ENCODE measurements around the gene KCNIP4.
"Not testable (repeated sequence)": the region's sequence is repeated elsewhere in the genome, so short reads cannot be mapped to it uniquely, and the experiment has no call there.

The KCNIP4 gene

DNA sequence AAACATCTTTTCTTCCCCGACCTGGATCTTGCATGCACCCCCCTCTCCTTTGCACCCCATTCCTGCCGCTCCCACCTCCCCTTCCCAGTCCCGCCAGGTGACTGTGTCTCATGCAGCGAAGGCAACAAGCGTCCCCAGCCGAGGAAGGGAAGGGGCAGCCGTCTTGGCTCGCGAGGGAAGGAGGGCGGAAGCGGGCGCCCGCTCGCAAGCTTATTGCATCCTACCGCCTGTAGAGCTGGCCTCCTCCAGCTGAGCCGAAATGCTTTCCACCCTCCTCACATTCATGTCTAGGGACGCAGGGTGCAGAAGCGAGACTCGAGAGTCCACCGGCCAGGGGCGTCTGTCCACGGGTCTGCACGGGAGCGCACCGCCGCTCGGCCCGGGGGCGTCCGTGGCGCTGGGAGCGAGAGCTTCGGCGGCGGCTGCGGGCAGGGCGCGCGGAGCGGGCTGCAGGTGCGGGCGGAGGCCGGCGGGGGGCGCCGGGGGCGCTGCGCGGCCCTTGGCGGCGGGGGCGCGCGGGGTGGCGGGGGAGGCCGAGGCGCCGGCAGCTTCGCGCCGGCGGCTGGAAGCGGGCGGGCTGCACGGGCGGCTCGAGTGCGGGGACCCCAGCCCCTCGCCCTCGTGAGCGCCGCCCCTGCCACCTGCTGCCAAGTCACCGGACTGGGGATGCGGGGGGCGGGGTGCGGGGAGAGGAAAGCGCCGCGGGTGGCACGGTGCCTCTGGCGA lies at the start of gene KCNIP4:
Gene KCNIP4 (minus strand): TSS at position 426 of the 726 bp plus-strand sequence.
- DNase-seq (ENCODE audit: low read depth) = no peak

DNA sequence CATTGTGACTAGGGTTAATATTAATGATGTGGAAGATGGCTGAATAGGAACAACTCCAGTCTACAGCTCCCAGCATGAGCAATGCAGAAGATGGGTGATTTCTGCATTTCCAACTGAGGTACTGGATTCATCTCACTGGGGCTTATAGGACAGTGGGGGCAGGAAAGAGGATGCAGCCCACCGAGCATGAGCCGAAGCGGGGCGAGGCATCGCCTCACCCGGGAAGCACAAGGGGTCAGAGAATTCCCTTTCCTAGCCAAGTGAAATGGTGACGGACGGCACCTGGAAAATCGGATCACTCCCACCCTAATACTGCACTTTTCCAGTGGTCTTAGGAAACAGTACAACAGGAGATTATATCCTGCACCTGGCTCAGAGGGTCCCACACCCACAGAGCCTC lies 48.0 kb upstream of the KCNIP4 start:
- not testable (repeated sequence) for DNase-seq (ENCODE audit: low read depth)

DNA sequence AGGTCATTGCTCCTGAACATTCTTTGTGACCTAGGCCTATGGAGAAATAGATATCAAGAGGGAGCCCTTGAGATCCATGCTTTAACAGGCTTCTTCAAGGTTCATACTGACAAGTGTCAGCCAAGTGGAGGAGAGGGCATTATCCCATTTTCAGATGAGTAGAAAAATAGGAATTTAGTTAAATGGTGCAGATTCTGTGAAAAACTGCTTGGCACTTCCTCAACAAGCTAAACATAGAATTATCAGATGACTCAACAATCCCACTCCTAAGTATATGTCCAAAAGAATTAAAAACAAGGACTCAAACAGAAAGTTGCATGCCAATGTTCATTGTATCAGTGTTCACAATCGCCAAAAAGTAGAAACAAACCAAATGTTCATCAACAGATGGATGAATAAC lies 43.8 kb upstream of the KCNIP4 start:
- no peak for DNase-seq (ENCODE audit: low read depth)

DNA sequence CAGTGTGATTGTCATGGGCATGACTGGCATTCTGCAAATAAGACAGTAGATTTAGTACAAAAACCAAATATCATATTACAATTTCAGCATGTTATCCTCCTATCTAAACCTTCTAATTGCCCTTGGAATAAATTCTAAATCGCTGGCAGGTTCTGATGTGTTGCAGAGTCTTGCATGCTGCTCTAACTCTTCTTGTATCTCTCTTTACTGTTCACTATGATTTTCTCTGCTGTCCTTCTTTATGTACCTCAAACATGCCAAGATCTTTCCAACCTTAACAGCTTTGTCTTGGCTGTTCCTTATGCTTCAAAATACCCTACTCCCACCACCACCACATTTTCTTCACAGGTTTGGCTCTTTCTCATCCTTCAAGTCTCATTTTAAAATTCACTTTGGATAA lies 43.0 kb upstream of the KCNIP4 start:
- DNase-seq (ENCODE audit: low read depth) = no peak

DNA sequence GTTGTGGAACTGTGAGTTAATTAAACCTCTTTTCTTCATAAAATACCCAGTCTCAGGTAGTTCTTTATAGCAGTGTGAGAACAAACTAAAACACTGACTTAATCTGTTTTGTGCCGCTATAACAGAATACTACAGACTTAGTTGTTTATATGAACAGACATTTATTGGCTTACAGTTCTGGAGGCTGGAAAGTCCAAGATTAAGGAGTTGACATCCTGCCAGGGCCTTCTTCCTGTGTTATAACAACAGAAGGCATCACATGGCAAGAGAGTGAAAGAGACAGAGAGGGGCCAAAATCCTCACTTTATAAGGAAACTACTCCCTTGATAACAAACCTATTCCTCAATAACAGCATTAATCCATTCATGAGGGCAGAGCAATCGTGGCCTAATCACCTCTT lies 42.5 kb upstream of the KCNIP4 start:
- no peak for DNase-seq (ENCODE audit: low read depth)

DNA sequence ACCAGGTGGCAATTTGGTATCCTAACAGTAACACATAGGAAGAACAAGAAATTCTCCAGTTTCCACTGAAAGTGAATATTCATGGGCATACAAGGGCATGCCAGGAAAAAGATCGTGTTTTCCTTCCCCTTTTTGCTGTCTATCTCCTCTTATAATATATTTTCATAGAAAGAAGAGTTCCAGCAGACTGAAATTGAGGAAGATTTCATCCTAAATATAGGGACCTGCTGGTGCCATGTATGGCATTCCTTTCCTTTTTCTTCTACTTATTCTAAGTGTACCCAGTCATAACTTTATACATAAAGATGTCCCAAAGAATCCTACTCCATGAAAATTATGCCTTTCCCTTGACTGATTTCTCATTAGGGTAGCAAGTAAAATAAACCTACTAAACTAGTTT lies 40.8 kb upstream of the KCNIP4 start:
- DNase-seq (ENCODE audit: low read depth) = no peak

DNA sequence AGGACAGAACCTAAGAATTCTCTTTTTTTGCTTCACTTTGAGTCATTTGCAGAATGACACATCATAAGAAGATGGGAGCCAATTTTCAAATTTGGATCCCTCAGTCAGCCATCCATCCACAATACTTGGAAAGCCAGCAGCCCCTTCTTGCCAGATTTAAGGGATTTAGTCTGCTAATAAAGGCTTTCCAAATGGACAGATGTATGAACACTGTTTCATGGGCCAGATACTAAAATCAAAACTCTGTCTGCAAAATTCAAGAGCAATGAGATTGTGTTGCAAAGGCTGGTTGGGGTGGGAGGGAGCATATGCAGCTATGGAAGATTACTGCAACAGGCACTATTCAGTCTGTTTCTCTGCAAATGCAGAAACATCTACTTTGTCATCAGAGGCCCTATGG lies 37.7 kb upstream of the KCNIP4 start:
- DNase-seq (ENCODE audit: low read depth) = no peak

DNA sequence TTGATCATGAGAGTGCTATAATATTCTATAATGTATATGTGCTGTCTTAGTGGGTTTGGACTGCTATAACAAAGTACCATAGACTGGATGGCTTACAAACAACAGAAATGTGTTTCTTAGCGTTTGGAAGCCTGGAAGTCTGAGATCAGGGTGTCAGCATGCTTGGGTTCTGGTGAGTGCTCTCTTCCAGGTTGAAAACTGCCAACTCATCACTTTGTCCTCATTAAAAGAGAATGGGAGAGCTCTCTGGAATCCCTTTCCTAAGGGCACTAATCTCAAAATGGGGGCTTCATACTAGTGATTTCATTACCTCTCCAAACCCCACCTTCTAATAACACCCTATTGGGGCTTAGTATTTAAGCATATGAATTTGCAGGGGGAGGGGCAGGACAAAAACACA lies 33.5 kb upstream of the KCNIP4 start:
- no peak for DNase-seq (ENCODE audit: low read depth)

DNA sequence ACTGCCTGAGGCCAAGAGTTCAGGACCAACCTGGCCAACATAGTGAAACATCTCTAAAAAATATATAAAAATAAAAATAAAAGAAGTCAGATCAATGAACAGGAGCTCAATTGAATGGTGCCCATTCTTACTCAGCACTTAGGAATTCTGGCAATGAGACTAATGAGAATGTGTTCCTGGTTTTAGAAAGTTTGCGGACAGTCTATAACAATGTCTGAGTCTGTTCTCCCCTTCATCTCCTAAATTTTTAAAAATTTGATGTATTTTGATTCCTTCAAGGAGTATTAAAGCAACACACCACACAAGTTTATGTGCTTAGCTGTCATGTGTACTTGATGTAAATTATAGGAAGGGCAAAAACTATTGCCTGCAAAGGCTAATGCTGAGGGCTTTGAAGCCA lies 30.6 kb upstream of the KCNIP4 start:
- DNase-seq (ENCODE audit: low read depth) = no peak

DNA sequence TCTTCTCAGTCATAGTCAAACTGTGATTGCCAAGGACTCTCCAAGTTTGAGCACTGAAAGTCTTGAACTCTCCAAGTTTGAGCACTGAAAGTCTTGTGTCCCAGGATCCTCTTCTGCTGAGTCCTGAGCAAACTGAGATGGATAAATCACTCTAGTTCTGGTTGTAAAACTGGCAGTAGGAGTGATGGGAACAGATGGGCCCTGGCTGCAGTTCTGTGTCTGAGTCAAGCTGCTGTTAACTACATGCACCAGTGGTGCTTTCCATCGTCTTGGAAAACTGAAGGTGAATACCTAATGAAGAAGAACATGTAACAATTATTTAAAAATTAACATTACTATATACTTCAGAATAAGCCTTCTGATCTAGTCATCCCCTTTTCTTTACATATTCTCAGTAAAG lies 27.6 kb upstream of the KCNIP4 start:
- no peak for DNase-seq (ENCODE audit: low read depth)

DNA sequence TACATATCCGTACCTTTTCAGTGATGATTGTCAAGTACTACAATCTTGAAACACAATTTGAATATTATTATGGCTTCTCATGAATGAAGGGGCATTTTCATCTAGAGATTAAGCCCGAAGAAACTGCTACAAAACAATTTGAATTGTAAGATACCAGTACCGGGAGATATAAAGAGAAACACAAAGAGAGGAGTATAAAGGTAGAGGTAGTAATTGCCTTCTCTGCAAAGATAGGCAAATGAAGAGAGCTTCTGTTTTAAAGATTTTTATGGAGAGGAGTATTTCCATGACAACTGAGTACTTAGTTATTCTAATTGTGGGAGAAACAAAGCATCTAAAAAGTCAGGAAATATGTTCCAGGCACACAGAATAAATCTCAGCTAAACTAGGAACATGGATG lies 25.3 kb upstream of the KCNIP4 start:
- no peak for DNase-seq (ENCODE audit: low read depth)

DNA sequence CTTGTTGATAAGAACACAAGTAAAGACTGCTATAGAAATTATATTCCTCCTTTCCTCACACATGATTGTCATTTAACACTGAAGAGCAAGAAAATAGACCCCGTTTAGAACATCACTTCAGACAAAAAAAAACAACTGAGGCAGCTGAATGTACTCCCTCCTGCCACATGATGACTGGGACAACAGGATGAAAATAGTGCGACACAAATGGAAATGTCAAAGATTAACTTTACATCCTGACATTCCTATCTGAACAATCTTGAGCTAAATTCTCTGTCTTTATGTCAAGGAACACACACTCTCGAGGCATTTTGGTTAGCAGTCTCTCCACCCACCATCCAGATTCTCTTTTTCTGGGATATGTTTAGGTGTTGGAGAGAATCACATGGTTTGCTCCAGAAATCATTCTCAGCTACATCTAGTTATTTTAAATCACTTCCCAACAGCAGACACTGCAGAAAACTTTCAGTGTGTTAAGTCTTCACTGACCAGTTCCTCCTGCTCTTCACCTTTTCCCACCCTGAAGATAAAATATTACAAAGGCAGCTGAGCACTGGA lies 16.3 kb upstream of the KCNIP4 start:
- no peak for DNase-seq (ENCODE audit: low read depth)

DNA sequence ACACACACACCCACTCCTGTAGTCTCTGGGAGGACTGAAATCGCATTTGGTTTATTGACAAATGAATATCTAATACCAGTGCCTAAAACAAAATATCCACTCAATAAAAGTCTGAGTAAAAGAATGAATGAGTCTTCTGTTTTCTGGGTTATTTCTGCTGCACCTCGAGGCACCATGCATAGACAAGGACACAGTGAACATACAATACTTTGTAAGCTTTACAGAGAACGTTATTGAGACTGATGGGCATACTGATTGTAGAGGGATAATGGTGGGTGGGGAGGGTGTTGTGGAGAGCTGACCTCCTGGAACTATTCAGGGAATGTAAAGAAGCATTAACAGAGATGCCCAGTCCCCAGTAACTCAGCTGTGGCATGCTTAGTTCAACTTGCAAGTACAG lies 14.1 kb upstream of the KCNIP4 start:
- no peak for DNase-seq (ENCODE audit: low read depth)

DNA sequence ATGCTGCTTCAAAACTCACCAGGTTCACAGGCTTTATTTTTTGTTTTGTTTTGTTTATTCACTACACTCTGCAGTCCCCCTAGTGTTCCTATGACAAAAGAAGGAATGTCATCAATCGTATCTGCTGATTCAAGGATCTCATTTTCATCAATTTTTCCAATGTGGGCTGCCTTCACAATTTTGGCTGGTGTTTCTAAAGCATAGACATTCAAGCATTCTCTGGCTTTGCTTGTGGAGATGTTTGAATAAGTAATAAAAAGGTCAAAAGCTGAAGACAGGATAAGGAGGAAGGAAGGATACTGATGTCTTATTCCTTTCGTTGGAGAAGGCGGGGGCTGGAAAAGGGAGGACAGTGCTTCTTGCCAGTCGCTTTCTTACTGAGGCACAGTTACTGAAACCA lies 12.2 kb upstream of the KCNIP4 start:
- no peak for DNase-seq (ENCODE audit: low read depth)

DNA sequence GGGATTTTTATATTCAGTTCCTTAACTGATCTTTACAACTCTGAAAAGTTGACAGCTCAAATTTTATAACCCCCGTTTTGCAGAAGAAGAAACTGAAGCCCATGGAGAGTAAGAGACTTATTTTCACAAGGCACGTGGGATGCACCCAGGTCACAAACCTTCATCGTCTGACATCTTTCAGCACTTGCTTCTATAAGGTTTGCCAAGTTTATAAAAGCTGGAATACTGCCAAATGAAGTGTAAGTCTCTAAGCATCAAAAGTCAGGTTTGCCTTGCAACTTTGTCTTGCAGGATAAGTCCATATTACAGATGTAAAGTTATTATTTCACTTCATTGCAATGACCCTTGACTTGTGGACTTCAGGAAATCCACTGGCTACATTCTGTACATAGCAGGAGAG lies 6.3 kb upstream of the KCNIP4 start:
- DNase-seq (ENCODE audit: low read depth) = no peak

DNA sequence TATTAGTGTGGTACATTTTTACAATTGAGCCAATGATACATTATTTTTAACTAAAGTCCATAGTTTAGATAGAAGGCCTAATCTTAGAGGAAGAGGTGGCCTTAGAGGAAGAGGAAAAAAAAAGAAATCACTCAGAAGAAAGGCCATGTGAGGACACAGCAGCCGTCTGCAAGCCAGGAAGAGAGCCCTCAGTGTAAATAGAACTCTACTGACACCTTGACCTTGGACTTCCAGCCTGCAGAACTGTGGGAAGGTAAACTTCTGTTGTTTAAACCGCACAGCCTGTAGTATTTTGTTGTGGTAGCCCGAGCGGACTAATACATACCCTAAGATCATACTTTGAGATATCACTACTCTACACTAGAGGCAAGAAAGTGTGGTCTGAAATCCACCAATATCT lies 5.1 kb upstream of the KCNIP4 start:
- DNase-seq (ENCODE audit: low read depth) = no peak

DNA sequence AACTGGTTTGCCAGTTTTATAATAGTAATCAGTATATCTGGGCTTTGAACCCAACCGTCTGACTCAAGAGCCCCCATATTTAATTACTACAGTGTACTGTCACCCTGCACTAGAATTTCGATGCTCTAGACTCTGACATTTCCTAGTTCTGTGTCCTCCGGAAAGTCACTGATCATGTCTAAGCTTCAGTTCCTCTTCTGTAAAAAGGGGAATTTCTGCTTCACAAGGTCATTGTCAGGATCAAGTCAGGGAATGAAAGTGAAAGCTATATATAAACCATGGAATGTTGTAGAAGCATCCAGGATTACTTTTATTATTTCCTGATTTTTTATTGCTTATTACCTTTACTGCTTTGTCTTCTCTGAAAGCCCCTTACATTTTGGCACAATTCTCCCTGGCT lies 4.0 kb upstream of the KCNIP4 start:
- DNase-seq (ENCODE audit: low read depth) = no peak

DNA sequence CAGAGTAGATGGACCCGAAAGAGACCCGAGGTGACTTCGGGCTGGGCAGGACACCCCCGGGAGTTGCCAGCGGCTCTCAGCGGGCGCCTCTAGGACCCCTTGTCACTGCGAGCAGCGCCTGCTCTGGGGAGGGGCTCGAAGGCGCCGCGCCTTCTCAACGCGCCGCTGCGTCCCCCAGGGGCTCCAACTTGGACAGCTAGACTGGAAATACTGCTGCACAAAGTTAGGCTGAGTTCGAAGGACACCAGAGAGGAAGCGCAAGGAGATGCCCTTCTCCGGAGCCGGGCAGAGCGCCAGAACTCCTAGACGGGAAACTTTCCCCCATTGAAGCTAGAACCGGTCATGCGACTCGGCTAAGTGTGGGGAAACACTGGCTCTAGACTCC lies 493 bp upstream of the KCNIP4 start:
- no peak for DNase-seq (ENCODE audit: low read depth)

DNA sequence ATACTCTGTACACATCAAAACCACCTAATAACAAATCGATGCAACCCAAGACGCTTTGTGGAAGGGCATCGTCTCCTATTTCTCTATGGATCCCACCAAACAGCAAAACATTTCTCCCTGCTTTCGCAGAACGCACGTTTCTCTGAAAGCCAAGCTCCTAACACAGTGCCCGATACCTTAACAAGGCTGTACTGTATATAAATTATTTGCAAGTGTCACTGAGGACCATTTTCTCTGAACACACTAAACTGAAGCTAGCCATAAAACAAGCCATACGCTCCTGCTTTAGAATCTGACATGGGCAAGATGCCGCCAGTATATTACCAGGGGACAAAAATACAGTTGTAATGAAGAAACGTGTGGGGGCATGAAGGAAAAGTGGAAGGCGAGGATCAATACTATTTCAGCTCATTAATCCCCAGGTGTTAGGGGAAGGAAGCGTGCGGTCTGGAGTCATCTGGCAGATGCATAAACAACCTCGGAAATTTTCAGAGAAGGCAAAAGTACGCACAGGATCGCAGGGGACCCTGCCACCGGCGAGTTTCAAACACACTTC lies 703 bp downstream of the KCNIP4 start:
- DNase-seq (ENCODE audit: low read depth) = no peak

DNA sequence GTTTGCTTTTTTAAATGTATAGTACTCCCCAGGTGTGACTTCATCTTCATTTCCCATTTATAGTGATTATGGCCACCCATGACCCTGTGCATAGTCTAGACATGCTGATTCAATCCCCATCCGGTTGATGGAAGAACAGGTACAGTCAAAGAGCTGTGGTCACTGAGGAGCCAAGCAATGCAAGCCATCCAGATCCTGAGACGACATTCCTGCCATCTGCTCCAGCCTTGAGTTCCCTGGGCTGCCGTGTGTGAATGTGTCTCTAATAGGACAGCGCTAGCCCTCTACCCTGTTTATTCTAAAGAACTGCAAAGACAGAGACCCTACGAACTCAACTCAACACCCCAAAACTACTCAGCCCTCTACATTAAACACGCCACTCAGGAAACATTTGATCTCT lies 1.7 kb downstream of the KCNIP4 start:
- DNase-seq (ENCODE audit: low read depth) = no peak

DNA sequence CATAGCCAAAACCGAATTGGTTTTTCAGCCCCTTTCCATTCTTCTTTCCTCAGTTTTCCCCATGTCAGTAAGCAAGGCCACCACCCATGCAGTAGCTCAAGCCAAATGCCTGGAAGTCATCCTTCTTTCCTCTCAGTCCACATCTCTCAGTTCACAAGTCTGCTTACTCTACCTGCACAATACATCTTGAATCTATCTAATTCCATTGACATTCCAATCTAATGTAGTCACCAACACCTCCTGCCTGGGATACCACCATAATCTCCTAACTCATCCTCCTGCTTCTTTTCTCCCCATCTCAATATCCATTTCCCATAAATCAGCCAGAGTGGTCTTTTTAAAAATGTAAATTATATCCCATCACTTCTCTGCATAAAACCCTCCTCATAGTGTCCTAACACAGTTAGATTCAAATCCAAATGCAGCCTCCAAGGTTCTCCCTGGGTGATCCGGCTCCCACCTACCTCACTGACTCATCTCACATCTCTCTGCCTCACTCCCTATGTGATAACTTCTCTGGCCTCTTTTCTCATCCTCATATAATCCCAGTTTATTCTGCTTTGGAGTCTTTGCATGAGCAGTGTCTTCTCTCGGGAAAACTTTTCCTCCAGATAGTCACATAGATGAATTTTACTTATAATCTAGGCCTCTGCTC lies 26.9 kb downstream of the KCNIP4 start:
- no peak for DNase-seq (ENCODE audit: low read depth)

DNA sequence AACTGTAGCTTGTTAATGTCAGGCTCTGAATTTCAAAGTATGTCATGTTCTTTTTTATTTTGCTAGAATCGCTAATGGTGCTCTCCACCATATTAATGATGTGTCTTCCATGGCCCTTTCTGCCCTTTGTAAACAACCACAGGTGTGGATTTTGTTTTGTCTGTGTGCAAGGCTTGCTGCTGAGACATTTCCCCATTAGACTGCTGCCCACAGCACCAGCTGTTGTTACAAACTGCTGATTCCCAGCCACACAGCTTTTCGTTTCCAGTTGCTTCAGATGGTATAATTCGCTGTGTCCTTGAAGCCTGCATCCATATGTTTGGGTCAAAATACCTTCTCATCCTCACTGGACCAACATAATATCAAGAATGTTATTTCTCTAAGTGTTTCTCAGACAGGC lies 32.8 kb downstream of the KCNIP4 start:
- DNase-seq (ENCODE audit: low read depth) = no peak

DNA sequence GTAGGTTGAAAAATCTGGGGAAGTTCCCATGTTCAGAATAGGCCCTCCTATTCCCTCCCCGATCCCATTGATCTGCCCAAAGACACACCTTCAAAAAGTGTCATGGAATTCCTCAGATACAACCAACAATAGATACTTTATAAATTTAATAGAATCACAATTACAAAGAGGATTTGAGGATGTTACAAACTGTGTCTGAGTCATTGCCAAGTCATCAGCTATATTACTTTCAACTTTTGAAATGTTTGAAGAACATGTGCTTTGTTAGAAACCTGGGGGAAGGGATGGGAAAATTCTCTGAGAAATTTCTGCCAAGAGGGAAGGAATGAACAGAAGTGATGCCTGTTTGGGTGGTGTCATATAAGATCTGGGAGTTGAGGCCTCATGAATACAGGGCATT lies 46.7 kb downstream of the KCNIP4 start:
- DNase-seq (ENCODE audit: low read depth) = no peak

DNA sequence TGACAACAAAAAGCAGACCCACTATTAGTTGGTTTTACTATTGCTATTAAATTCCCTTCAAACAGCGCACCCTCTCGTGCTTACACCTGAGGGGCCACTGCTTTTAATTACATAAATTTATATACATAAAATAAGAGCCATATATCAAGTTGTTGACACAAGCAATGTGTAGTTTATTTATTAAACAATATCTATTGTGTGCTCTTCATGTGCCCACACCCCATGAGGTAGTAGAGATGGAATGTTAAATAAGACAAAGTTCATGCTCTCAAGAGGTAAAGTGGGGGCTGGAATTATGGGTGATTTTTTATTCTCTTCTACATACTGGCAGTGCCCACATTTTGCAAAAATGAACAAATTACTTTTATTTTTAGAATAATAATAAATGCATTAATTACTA lies 47.3 kb downstream of the KCNIP4 start:
- no peak for DNase-seq (ENCODE audit: low read depth)
